Osteocyte (in vitro differentiated cells): ENCODE data around the gene DNAJC16. TPM values are rescaled to one million over a fixed set of nuclear protein-coding genes. Genes with fewer than 3 reads are reported as not detected.
A peak's percentile ranks its signal among the peaks of the same experiment; 100 is the strongest.
"Not testable (repeated sequence)": the region's sequence is repeated elsewhere in the genome, so short reads cannot be mapped to it uniquely, and the experiment has no call there.

Source experiments
- DNase-seq: peaks from one replicate; pipeline ENCODE4 v3.0.0; 2021; ENCODE audit warnings: mixed read lengths; ENCODE audit not compliant: unreplicated experiment; ENCODE audit errors: extremely low spot score
- H3K27ac Mint-ChIP-seq: one replicate; pipeline ENCODE4 v1.8.0; 2021; ENCODE audit warnings: mild to moderate bottlenecking, mixed read lengths; ENCODE audit not compliant: unreplicated experiment
- H3K27me3 Mint-ChIP-seq: one replicate; pipeline ENCODE4 v1.8.0; 2021; ENCODE audit warnings: mixed read lengths; ENCODE audit not compliant: unreplicated experiment
- H3K36me3 Mint-ChIP-seq: one replicate; pipeline ENCODE4 v1.8.0; 2021; ENCODE audit warnings: mixed read lengths; ENCODE audit not compliant: unreplicated experiment
- H3K4me1 Mint-ChIP-seq: one replicate; pipeline ENCODE4 v1.8.0; 2021; ENCODE audit warnings: mixed read lengths; ENCODE audit not compliant: unreplicated experiment
- H3K4me3 Mint-ChIP-seq: one replicate; pipeline ENCODE4 v1.8.0; 2021; ENCODE audit warnings: mild to moderate bottlenecking, moderate library complexity, mixed read lengths; ENCODE audit not compliant: unreplicated experiment
- H3K9me3 Mint-ChIP-seq: one replicate; pipeline ENCODE4 v1.8.0; 2021; ENCODE audit warnings: mixed read lengths; ENCODE audit not compliant: unreplicated experiment
- CTCF ChIP-seq: fragments of 200-600 bp; sonication (generic); IDR thresholded peaks from 2 replicates; pipeline ENCODE4 v1.5.0; 2021; ENCODE audit warnings: antibody characterized with exemption, mild to moderate bottlenecking, moderate library complexity
- long read RNA-seq: library from polyadenylated mRNA; unstranded; transcript quantifications from one replicate; pipeline ENCODE4 v2.0.0, GENCODE V29; 2021
- total RNA-seq: library from RNA; stranded (reverse); gene quantifications from 2 replicates; pipeline ENCODE4 v1.2.1, GENCODE V29; 2021

DNAJC16 gene
- total RNA-seq: 20.8 and 28.8 TPM in 2 replicates
- long read RNA-seq, full-length matches to known transcripts: 6 of 13 reads
- long read RNA-seq, partial matches to known transcripts: 2 of 13 reads
- long read RNA-seq, other reads (novel, unspliced or antisense): 5 of 13 reads

- peak within 1 kb of the TSS; percentile 94 for H3K4me3 Mint-ChIP-seq
- peak within 1 kb of the TSS; percentile 100 for H3K27ac Mint-ChIP-seq
- H3K4me1 Mint-ChIP-seq: peaks cover 38% of the 10 kb centered on the region
- TF ChIP-seq CTCF: peak; percentile 26
- H3K27me3 Mint-ChIP-seq: no peaks in the 10 kb centered on the region
- H3K9me3 Mint-ChIP-seq: no peaks in the 10 kb centered on the region
- peaks cover 2% of the 10 kb centered on the region for H3K36me3 Mint-ChIP-seq
- DNase-seq: peak; percentile 99
Observed at GRCh38 chr1:15526490-15527339, at the start of gene DNAJC16. DNAJC16 (plus strand) TSS chr1:15526848; CDS start chr1:15529106, 2,258 bp downstream.

DNA sequence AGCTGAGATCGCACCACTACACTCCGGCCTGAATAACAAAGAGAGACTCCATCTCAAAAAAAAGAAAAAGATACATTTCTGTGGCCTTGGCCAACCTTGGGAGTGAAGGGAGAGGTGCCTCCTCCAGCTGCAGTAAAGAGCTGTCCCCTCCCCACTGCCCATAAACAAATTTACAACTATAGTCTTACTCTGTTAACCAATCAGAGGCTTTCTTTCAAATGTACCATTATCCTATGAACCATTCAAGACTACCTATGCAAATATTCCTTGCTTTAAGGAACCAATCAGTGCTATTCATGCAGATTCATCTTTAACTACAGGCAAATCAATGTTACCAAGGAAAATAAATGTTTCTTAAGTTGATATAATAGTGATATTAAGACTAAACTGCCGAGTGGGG lies 49.7 kb upstream of the DNAJC16 start:
- no peak overlapping the region for H3K27ac Mint-ChIP-seq
- H3K27me3 Mint-ChIP-seq: no peaks in the 10 kb centered on the region
- no peak for DNase-seq
- no peaks in the 10 kb centered on the region for H3K9me3 Mint-ChIP-seq
- no peaks in the 10 kb centered on the region for H3K4me1 Mint-ChIP-seq
- TF ChIP-seq CTCF: no peak
- no peak overlapping the region for H3K4me3 Mint-ChIP-seq
- H3K36me3 Mint-ChIP-seq: no peaks in the 10 kb centered on the region

DNA sequence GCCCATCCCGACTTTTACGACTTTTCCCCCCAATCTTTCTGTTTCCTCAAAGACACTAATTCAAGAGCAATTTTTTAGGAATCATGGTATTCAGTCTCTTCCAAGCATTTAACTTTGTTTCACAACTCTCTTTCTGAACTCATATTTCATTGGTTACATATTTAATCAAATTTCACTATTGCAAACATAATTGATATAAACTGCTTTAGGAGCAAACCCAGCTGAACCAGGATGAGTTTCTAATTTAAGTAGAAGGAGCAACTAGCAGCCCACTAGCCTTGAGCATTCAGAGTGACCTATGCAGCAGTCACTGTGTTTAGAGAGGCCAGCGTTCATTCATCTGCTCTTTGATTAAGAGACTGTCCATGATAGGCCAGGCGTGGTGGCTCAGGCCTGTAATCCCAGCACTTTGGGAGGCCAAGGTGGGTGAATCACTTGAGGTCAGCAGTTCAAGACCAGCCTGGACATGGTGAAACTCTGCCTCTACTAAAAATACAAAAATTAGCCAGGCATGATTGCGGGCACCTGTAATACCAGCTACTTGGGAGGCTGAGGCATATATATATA lies 48.9 kb upstream of the DNAJC16 start:
- Mint-ChIP-seq H3K27ac (no peak overlapping the region), H3K9me3 (no peaks in the 10 kb centered on the region), H3K27me3 (no peaks in the 10 kb centered on the region), H3K4me1 (no peaks in the 10 kb centered on the region), H3K36me3 (no peaks in the 10 kb centered on the region), H3K4me3 (no peak overlapping the region)
- no peak for TF ChIP-seq CTCF
- DNase-seq: no peak

- no peak overlapping the region for H3K4me3 Mint-ChIP-seq
Observed at GRCh38 chr1:15479654-15480347, 46.8 kb upstream of the DNAJC16 start.

DNA sequence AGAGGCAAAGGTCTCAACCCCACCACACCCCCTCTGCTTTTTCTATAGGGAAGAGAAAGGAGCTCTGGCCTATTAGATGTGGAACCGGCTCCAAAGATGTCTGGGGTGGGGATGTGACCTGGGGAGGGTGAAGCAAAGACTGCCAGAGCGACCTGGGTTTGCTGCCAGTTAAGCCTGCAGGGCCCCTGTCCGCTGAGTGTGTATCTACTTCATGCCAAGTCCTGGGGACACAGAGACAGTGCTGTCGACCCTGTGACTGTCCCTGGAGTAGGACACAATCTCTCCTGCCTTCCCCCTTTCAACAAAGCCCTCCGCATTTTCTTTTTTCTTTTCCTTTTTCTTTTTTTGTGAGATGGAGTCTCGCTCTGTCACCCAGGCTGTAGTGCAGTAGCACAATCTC lies 44.2 kb upstream of the DNAJC16 start:
- H3K4me3 Mint-ChIP-seq, H3K27me3 Mint-ChIP-seq, H3K36me3 Mint-ChIP-seq, H3K27ac Mint-ChIP-seq, H3K9me3 Mint-ChIP-seq, DNase-seq, H3K4me1 Mint-ChIP-seq: not testable (repeated sequence)

More at GRCh38 chr1:15479654-15480347, 46.8 kb upstream of the DNAJC16 start:
- Mint-ChIP-seq H3K36me3 (no peaks in the 10 kb centered on the region), H3K27me3 (no peaks in the 10 kb centered on the region), H3K9me3 (no peaks in the 10 kb centered on the region), H3K27ac (no peak overlapping the region), H3K4me1 (no peaks in the 10 kb centered on the region)
- TF ChIP-seq CTCF: no peak
- DNase-seq: no peak

DNA sequence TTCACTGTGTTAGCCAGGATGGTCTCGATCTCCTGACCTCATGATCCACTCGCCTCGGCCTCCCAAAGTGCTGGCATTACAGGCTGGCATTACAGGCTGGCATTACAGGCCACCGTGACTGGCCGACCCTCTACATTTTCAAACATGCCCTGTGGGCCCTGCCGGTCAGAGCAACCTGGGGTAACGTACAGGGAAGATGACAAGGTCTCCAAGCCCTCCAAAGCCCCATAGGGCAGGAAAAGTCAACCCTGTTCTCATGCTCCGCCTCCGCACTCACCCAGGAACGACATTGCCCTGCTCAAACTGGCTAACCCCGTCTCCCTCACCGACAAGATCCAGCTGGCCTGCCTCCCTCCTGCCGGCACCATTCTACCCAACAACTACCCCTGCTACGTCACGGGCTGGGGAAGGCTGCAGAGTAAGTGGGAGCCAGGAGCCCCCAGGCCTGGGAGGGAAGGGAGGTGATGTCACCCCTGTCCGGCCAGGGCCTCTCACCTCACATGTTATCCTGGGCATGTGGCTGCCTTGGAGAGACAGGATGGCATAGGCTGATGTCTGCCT lies 43.6 kb upstream of the DNAJC16 start:
- not testable (repeated sequence) for H3K27me3 Mint-ChIP-seq, H3K9me3 Mint-ChIP-seq

More for the DNA sequence above, 43.6 kb upstream of the DNAJC16 start:
- DNase-seq, H3K4me3 Mint-ChIP-seq, H3K27ac Mint-ChIP-seq, H3K4me1 Mint-ChIP-seq, H3K36me3 Mint-ChIP-seq: not testable (repeated sequence)
